ENCODE data around the gene SPC24.
A peak's percentile ranks its signal among the peaks of the same experiment; 100 is the strongest.
"Not testable (repeated sequence)": the region's sequence is repeated elsewhere in the genome, so short reads cannot be mapped to it uniquely, and the experiment has no call there.

SPC24 gene

GRCh38 chr19:11164879-11165406, 9.4 kb upstream of the SPC24 start:
- ATAC-seq = no peak
- no peak for DNase-seq

GRCh38 chr19:11164296-11164695, 8.7 kb upstream of the SPC24 start:
- ATAC-seq (no peak), DNase-seq (no peak)

GRCh38 chr19:11160440-11160768, 4.8 kb upstream of the SPC24 start:
- DNase-seq, ATAC-seq: not testable (repeated sequence)

GRCh38 chr19:11159598-11160439, 4.2 kb upstream of the SPC24 start:
- ATAC-seq = no peak
- DNase-seq = no peak

GRCh38 chr19:11154683-11155047, 917 bp downstream of the SPC24 start:
- ATAC-seq = no peak

GRCh38 chr19:11152318-11153062, 3.1 kb downstream of the SPC24 start:
- DNase-seq (no peak), ATAC-seq (no peak)

More at GRCh38 chr19:11154683-11155047, 917 bp downstream of the SPC24 start:
- DNase-seq = no peak

- DNase-seq (no peak), ATAC-seq (no peak)
Observed at GRCh38 chr19:11151181-11151580, 4.4 kb downstream of the SPC24 start.

GRCh38 chr19:11148001-11148400, 7.6 kb downstream of the SPC24 start:
- ATAC-seq (no peak), DNase-seq (no peak)

GRCh38 chr19:11145536-11145924, 10.1 kb downstream of the SPC24 start:
- DNase-seq (no peak), ATAC-seq (no peak)

GRCh38 chr19:11142528-11143171, 12.9 kb downstream of the SPC24 start:
- peak; percentile 7 for ATAC-seq
- no peak for DNase-seq

- DNase-seq (no peak), ATAC-seq (no peak)
Observed at GRCh38 chr19:11141937-11142527, 13.6 kb downstream of the SPC24 start.

- ATAC-seq = no peak
- DNase-seq = no peak
Observed at GRCh38 chr19:11140896-11141295, 14.7 kb downstream of the SPC24 start.

- DNase-seq, ATAC-seq: not testable (repeated sequence)
Observed at GRCh38 chr19:11140023-11140538, 15.5 kb downstream of the SPC24 start.

GRCh38 chr19:11138601-11139300, 16.8 kb downstream of the SPC24 start:
- DNase-seq (no peak), ATAC-seq (no peak)

GRCh38 chr19:11137542-11138384, 17.8 kb downstream of the SPC24 start:
- ATAC-seq (peak; percentile 31), DNase-seq (peak; percentile 62)

GRCh38 chr19:11136400-11137101, 19.0 kb downstream of the SPC24 start:
- DNase-seq (no peak), ATAC-seq (no peak)

GRCh38 chr19:11131471-11131870, 24.1 kb downstream of the SPC24 start:
- ATAC-seq (no peak), DNase-seq (no peak)

- peak; percentile 72 for ATAC-seq
- DNase-seq = peak; percentile 77
Observed at GRCh38 chr19:11130824-11131455, 24.6 kb downstream of the SPC24 start.

GRCh38 chr19:11127905-11128304, 27.7 kb downstream of the SPC24 start:
- no peak for DNase-seq
- no peak for ATAC-seq
